Measurements from ENCODE around the gene FOXO3B. TPM values are rescaled to one million over a fixed set of nuclear protein-coding genes. Genes with fewer than 3 reads are reported as not detected.
"Not testable (repeated sequence)": the region's sequence is repeated elsewhere in the genome, so short reads cannot be mapped to it uniquely, and the experiment has no call there.

FOXO3B gene
- total and polyA plus RNA-seq, 2 donors from 2014 or later = 0.49 to 3.0 TPM

DNA sequence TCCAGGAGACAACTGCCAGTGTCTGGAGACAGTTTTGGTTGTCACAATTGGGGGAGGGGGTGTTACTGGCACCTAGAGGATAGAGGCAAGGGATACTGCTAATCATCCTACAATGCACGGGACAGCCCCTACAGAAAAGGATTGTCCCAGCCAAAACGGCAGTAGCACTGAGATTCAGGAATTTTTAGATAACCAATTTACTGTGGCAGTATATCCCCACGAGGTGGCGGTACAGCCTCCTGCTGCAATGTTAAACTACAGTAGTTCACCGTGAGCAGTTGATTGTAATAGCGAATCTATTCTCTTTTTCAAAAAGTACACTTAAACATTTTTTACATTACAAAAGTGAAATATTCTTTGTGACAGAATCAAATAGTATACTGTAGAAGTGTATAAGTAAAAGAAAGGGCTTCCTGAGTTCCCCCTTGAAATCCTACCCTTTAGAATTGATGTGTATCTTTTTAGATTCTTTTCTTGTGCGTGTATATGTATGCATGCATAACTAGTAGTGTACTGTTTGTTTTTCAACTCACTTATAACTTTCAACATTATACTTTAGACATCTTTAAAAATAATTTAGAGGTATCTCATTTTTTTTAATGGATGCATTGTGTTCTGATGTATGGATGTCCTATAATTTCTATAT, 30.4 kb upstream of the FOXO3B start:
- H3K36me3 ChIP-seq (ENCODE audit: control insufficient read depth in 2 of 3, insufficient read depth in 3 of 3, low read length in 3 of 3); H3K9me3 ChIP-seq (ENCODE audit: control insufficient read depth in 2 of 3, insufficient read depth in 1 of 3, low read length in 3 of 3); intact Hi-C loops (cut with DNase I); H3K4me1 ChIP-seq (ENCODE audit: control insufficient read depth in 2 of 3, insufficient read depth in 2 of 3, low read depth in 1 of 3, low read length in 3 of 3); H3K27me3 ChIP-seq (ENCODE audit: control insufficient read depth, insufficient read depth, low read length); H3K4me3 ChIP-seq (ENCODE audit: low read length in 3 of 3); H3K9ac ChIP-seq (ENCODE audit: low read length in 3 of 3); H3K27ac ChIP-seq (ENCODE audit: low read depth in 2 of 2, low read length in 2 of 2): not testable (repeated sequence)
- FAIRE-seq (peak; percentile 87), DNase-seq (peak; percentile 58 to 81 (median 66))
- TF ChIP-seq, protein P1, sequence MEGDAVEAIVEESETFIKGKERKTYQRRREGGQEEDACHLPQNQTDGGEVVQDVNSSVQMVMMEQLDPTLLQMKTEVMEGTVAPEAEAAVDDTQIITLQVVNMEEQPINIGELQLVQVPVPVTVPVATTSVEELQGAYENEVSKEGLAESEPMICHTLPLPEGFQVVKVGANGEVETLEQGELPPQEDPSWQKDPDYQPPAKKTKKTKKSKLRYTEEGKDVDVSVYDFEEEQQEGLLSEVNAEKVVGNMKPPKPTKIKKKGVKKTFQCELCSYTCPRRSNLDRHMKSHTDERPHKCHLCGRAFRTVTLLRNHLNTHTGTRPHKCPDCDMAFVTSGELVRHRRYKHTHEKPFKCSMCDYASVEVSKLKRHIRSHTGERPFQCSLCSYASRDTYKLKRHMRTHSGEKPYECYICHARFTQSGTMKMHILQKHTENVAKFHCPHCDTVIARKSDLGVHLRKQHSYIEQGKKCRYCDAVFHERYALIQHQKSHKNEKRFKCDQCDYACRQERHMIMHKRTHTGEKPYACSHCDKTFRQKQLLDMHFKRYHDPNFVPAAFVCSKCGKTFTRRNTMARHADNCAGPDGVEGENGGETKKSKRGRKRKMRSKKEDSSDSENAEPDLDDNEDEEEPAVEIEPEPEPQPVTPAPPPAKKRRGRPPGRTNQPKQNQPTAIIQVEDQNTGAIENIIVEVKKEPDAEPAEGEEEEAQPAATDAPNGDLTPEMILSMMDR (IDR thresholded peaks at IDR 0.05; ENCODE audit: borderline replicate concordance, extremely low read depth, insufficient read depth) = peak; percentile 43

DNA sequence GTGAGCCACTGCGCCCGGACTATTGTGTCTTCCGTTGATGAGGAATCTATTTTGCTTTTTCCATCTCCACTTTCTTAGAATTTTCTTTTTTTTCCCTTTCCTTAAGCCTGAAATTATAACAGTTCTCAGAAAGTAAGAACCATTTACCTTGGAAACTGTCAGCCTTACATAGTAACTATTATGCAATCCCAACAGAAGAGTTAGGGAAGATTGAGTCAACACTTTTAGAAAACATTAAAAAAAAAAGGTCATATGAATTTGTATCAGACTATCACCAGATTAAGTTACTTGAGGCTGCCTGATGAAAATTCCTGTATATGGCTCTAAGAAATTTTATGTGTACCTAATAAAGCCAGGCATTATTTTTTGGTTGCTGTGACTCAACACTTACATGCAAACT, 26.1 kb upstream of the FOXO3B start:
- intact Hi-C loops (cut with DNase I); H3K27ac ChIP-seq (ENCODE audit: low read depth in 2 of 2, low read length in 2 of 2); H3K4me3 ChIP-seq (ENCODE audit: low read length in 3 of 3); H3K4me1 ChIP-seq (ENCODE audit: control insufficient read depth in 2 of 3, insufficient read depth in 2 of 3, low read depth in 1 of 3, low read length in 3 of 3); H3K36me3 ChIP-seq (ENCODE audit: control insufficient read depth in 2 of 3, insufficient read depth in 3 of 3, low read length in 3 of 3); H3K9me3 ChIP-seq (ENCODE audit: control insufficient read depth in 2 of 3, insufficient read depth in 1 of 3, low read length in 3 of 3); H3K9ac ChIP-seq (ENCODE audit: low read length in 3 of 3); DNase-seq; H3K27me3 ChIP-seq (ENCODE audit: control insufficient read depth, insufficient read depth, low read length); FAIRE-seq: not testable (repeated sequence)

DNA sequence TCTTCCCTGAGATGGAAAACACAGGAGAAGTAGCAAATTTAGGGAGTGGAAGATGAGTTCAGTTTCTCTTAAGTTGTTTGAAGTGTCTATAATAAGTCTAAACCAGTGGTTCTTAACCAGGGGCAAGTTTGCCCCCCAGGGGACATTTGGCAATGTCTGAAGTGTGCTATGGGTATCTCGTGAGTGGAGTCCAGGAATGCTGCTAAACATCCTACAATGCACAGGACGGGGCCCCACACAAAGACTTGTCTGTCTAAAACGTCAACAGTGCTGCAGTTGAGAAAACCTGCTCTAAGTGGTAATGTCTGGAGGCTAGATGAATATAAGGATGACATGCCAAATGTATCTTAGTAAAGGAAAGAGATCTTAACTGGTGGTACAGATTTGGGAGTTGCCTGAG, 23.8 kb upstream of the FOXO3B start:
- H3K4me3 ChIP-seq (ENCODE audit: low read length in 3 of 3); H3K27me3 ChIP-seq (ENCODE audit: control insufficient read depth, insufficient read depth, low read length); H3K9me3 ChIP-seq (ENCODE audit: control insufficient read depth in 2 of 3, insufficient read depth in 1 of 3, low read length in 3 of 3); intact Hi-C loops (cut with DNase I); H3K36me3 ChIP-seq (ENCODE audit: control insufficient read depth in 2 of 3, insufficient read depth in 3 of 3, low read length in 3 of 3); H3K27ac ChIP-seq (ENCODE audit: low read depth in 2 of 2, low read length in 2 of 2); H3K4me1 ChIP-seq (ENCODE audit: control insufficient read depth in 2 of 3, insufficient read depth in 2 of 3, low read depth in 1 of 3, low read length in 3 of 3); H3K9ac ChIP-seq (ENCODE audit: low read length in 3 of 3); FAIRE-seq; DNase-seq: not testable (repeated sequence)

DNA sequence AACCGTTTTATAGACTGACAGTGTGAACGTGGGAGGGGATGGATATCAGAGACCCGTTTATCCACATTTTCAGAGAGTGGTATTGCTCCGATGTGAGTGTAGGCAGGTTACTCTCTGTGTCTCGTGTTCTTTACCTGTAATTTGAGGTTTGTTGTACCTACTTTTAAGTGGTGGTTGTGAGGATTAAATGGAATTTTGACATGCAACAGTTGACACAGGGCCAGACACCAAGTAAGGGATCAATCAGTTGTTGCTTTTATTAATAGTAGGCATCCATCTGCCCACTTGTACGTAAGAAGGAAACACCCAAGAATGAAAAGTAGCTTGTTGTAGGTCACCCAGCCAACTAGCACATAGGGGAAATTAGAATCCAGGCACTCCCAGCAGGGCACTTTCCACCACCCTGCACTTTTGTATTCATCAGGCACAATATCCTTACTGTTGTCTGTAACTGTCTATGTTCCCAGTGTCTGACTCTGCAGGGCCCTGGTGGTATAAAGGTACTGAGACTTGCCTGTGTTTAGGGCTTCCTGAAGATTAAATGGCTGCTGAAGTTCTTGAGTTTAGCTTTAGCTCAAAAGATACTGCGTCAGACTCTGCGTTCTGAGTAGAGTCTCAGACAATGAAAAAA, 16.5 kb upstream of the FOXO3B start:
- H3K27ac ChIP-seq (ENCODE audit: low read depth in 2 of 2, low read length in 2 of 2) = not testable (repeated sequence)
- H3K9ac ChIP-seq (ENCODE audit: low read length in 3 of 3) = peak overlapping the region in 1 of 3 donors; percentile 67

DNA sequence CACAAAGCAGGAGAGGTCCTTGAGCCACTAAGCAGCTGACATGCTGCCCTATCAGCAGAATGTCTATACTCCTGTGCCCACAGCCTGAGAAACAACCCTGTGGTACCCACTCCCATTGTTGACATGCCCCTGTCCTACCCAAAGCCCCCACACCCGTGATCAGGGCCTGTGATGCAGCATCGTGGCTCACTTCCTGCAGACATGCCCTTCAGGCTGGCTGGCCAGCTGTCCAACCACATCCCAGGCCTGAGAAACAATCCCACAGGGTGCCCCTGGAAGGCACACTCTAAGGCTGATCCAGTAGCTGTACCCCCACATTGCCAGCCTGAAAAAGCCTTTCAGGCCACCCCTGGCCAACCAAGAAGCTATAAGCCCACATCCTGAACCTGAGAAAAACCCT, 13.0 kb upstream of the FOXO3B start:
- intact Hi-C loops (cut with DNase I); H3K36me3 ChIP-seq (ENCODE audit: control insufficient read depth in 2 of 3, insufficient read depth in 3 of 3, low read length in 3 of 3); H3K27ac ChIP-seq (ENCODE audit: low read depth in 2 of 2, low read length in 2 of 2); H3K9me3 ChIP-seq (ENCODE audit: control insufficient read depth in 2 of 3, insufficient read depth in 1 of 3, low read length in 3 of 3); H3K4me1 ChIP-seq (ENCODE audit: control insufficient read depth in 2 of 3, insufficient read depth in 2 of 3, low read depth in 1 of 3, low read length in 3 of 3); FAIRE-seq; DNase-seq; H3K27me3 ChIP-seq (ENCODE audit: control insufficient read depth, insufficient read depth, low read length); H3K9ac ChIP-seq (ENCODE audit: low read length in 3 of 3); H3K4me3 ChIP-seq (ENCODE audit: low read length in 3 of 3): not testable (repeated sequence)

More for the DNA sequence above, 16.5 kb upstream of the FOXO3B start:
- H3K27me3 ChIP-seq (ENCODE audit: control insufficient read depth, insufficient read depth, low read length); FAIRE-seq; intact Hi-C loops (cut with DNase I); H3K36me3 ChIP-seq (ENCODE audit: control insufficient read depth in 2 of 3, insufficient read depth in 3 of 3, low read length in 3 of 3); H3K9me3 ChIP-seq (ENCODE audit: control insufficient read depth in 2 of 3, insufficient read depth in 1 of 3, low read length in 3 of 3); H3K4me1 ChIP-seq (ENCODE audit: control insufficient read depth in 2 of 3, insufficient read depth in 2 of 3, low read depth in 1 of 3, low read length in 3 of 3): not testable (repeated sequence)
- peak in 1 of 5 donors; percentile 4 for DNase-seq
- H3K4me3 ChIP-seq (ENCODE audit: low read length in 3 of 3) = peak overlapping the region; percentile 70 to 74 (median 70)

DNA sequence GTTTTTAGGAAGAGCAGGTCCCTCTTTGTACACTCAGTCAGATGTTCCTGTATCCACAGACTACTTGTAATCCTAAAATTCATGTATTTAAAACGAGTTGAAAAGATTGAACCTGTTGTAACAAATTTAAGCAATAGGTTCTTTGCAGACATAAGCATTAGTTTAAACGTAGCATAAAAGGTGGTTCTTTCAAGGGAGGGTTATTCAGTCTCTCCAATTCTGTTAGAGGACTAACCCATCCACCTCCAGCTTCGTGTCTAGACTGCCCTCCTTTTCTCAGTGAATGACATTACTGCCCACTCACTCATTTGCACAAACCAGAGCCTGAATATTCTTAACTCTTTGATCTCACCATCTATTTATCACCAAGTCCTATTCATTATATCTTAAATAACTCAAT, 554 bp upstream of the FOXO3B start:
- H3K27ac ChIP-seq (ENCODE audit: low read depth in 2 of 2, low read length in 2 of 2); H3K36me3 ChIP-seq (ENCODE audit: control insufficient read depth in 2 of 3, insufficient read depth in 3 of 3, low read length in 3 of 3); intact Hi-C loops (cut with DNase I); H3K4me1 ChIP-seq (ENCODE audit: control insufficient read depth in 2 of 3, insufficient read depth in 2 of 3, low read depth in 1 of 3, low read length in 3 of 3); H3K9me3 ChIP-seq (ENCODE audit: control insufficient read depth in 2 of 3, insufficient read depth in 1 of 3, low read length in 3 of 3); FAIRE-seq; H3K27me3 ChIP-seq (ENCODE audit: control insufficient read depth, insufficient read depth, low read length): not testable (repeated sequence)
- peak overlapping the region; percentile 49 to 78 (median 56) for H3K4me3 ChIP-seq (ENCODE audit: low read length in 3 of 3)
- peak overlapping the region in 2 of 3 donors; percentile 34 to 39 for H3K9ac ChIP-seq (ENCODE audit: low read length in 3 of 3)
- peak in 2 of 5 donors; percentile 3 to 17 for DNase-seq

DNA sequence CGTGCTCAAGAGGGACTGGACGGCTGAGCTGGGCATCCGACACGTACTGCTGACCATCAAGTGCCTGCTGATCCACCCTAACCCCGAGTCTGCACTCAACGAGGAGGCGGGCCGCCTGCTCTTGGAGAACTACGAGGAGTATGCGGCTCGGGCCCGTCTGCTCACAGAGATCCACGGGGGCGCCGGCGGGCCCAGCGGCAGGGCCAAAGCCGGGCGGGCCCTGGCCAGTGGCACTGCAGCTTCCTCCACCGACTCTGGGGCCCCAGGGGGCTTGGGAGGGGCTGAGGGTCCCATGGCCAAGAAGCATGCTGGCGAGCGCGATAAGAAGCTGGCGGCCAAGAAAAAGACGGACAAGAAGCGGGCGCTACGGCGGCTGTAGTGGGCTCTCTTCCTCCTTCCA, 4.7 kb downstream of the FOXO3B start:
- H3K4me3 ChIP-seq (ENCODE audit: low read length in 3 of 3); H3K27ac ChIP-seq (ENCODE audit: low read depth in 2 of 2, low read length in 2 of 2); DNase-seq; H3K4me1 ChIP-seq (ENCODE audit: control insufficient read depth in 2 of 3, insufficient read depth in 2 of 3, low read depth in 1 of 3, low read length in 3 of 3); H3K27me3 ChIP-seq (ENCODE audit: control insufficient read depth, insufficient read depth, low read length); H3K36me3 ChIP-seq (ENCODE audit: control insufficient read depth in 2 of 3, insufficient read depth in 3 of 3, low read length in 3 of 3); FAIRE-seq; H3K9me3 ChIP-seq (ENCODE audit: control insufficient read depth in 2 of 3, insufficient read depth in 1 of 3, low read length in 3 of 3); H3K9ac ChIP-seq (ENCODE audit: low read length in 3 of 3); intact Hi-C loops (cut with DNase I): not testable (repeated sequence)
